ENCODE results near the gene PCBP3. TPM values are rescaled to one million over a fixed set of nuclear protein-coding genes. Genes with fewer than 3 reads are reported as not detected.
"Not testable (repeated sequence)": the region's sequence is repeated elsewhere in the genome, so short reads cannot be mapped to it uniquely, and the experiment has no call there.

Gene PCBP3
- total RNA-seq, 2 experiments from 2014 or later, result 12.2 to 13.2 TPM

- no peaks in the 10 kb centered on the region for H3K9me3 Mint-ChIP-seq (ENCODE audit: low read depth)
- H3K27me3 Mint-ChIP-seq, result peaks cover 2% of the 10 kb centered on the region
- peaks cover 46% of the 10 kb centered on the region for H3K4me1 Mint-ChIP-seq
- H3K36me3 Mint-ChIP-seq (ENCODE audit: low read depth), result no peaks in the 10 kb centered on the region
- ATAC-seq (no peak), DNase-seq (no peak)
- POLR2A ChIA-PET, result interaction anchor here (0.8 kb wide), 1 partner anchor 491 kb away, joined by 3 read pairs; no protein-coding TSS in a partner anchor
- intact Hi-C loops (cut with DNase I, micrococcal nuclease), result no loop called here
- no peak overlapping the region for H3K27ac Mint-ChIP-seq
- CTCF ChIA-PET, result no interaction called here
- no peak overlapping the region for H3K4me3 Mint-ChIP-seq
Observed at GRCh38 chr21:45892916-45893739, 249.6 kb downstream of the PCBP3 start.

- DNase-seq, result no peak
- ChIA-PET CTCF (no interaction called here), POLR2A (no interaction called here)
- Mint-ChIP-seq H3K4me1 (peaks cover 39% of the 10 kb centered on the region), H3K27ac (no peak overlapping the region), H3K9me3 (ENCODE audit: low read depth) (no peaks in the 10 kb centered on the region), H3K36me3 (ENCODE audit: low read depth) (no peaks in the 10 kb centered on the region), H3K27me3 (peaks cover 1% of the 10 kb centered on the region), H3K4me3 (no peak overlapping the region)
- no peak for ATAC-seq
- intact Hi-C loops (cut with DNase I, micrococcal nuclease), result no loop called here
Observed at GRCh38 chr21:45893740-45894449, 250.4 kb downstream of the PCBP3 start.

GRCh38 chr21:45894450-45894825, 250.9 kb downstream of the PCBP3 start:
- no peak for DNase-seq
- Mint-ChIP-seq H3K4me3 (no peak overlapping the region), H3K36me3 (ENCODE audit: low read depth) (no peaks in the 10 kb centered on the region), H3K4me1 (peaks cover 37% of the 10 kb centered on the region), H3K9me3 (ENCODE audit: low read depth) (no peaks in the 10 kb centered on the region), H3K27me3 (no peaks in the 10 kb centered on the region), H3K27ac (no peak overlapping the region)
- CTCF ChIA-PET, result no interaction called here
- ATAC-seq, result no peak
- POLR2A ChIA-PET, result no interaction called here
- intact Hi-C loops (cut with DNase I, micrococcal nuclease), result no loop called here

GRCh38 chr21:45894906-45895777, 251.6 kb downstream of the PCBP3 start:
- DNase-seq (no peak), ATAC-seq (no peak)
- intact Hi-C loops (cut with DNase I, micrococcal nuclease), result no loop called here
- H3K27ac Mint-ChIP-seq, result no peak overlapping the region
- POLR2A ChIA-PET, result no interaction called here
- CTCF ChIA-PET, result no interaction called here
- H3K9me3 Mint-ChIP-seq (ENCODE audit: low read depth), result no peaks in the 10 kb centered on the region
- no peak overlapping the region for H3K4me3 Mint-ChIP-seq
- no peaks in the 10 kb centered on the region for H3K36me3 Mint-ChIP-seq (ENCODE audit: low read depth)
- no peaks in the 10 kb centered on the region for H3K27me3 Mint-ChIP-seq
- H3K4me1 Mint-ChIP-seq, result peaks cover 32% of the 10 kb centered on the region

DNA sequence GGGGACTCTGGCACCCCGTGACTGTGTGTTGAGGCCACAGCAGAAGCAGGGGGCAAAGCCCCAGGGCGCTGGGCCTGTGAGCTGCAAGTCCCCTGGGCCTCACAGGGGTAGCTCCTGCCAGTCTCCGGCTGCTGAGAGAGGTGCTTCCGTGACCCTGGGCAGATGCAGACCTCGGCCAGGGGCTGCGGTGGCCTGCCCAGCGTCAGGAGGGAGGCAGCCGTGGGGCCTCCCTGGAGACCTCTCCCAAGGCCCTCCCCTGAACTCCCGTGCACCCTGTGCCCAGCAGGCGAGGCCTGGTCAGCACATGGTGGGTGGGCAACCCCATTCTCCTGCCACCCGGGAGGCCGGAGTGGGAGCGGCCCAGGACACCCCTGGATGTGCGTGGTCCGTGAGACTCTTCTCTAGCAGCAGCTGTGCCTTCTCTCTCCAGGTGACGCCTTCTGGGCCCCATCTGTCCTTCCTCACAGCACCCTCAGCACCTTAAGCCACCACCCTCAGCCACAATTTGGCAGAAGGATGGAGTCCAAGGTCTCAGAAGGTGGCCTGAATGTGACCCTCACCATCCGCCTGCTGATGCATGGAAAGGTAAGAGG, 252.3 kb downstream of the PCBP3 start:
- Mint-ChIP-seq H3K36me3 (ENCODE audit: low read depth) (no peaks in the 10 kb centered on the region), H3K27me3 (no peaks in the 10 kb centered on the region), H3K4me3 (no peak overlapping the region), H3K27ac (no peak overlapping the region), H3K4me1 (peaks cover 28% of the 10 kb centered on the region), H3K9me3 (ENCODE audit: low read depth) (no peaks in the 10 kb centered on the region)
- intact Hi-C loops (cut with DNase I, micrococcal nuclease), result no loop called here
- ATAC-seq, result no peak
- DNase-seq, result no peak
- POLR2A ChIA-PET, result no interaction called here
- CTCF ChIA-PET, result no interaction called here

DNA sequence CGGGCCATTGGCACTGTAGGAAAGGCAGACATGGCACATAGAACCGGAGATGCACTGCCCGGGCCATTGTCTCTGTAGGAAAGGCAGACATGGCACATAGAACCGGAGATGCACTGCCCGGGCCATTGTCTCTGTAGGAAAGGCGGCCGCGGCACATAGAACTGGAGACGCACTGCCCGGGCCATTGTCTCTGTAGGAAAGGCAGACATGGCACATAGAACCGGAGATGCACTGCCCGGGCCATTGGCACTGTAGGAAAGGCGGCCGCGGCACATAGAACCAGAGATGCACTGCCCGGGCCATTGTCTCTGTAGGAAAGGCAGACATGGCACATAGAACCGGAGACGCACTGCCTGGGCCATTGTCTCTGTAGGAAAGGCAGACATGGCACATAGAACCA, 252.9 kb downstream of the PCBP3 start:
- intact Hi-C loops (cut with DNase I, micrococcal nuclease); CTCF ChIA-PET; H3K36me3 Mint-ChIP-seq (ENCODE audit: low read depth); ATAC-seq; H3K27ac Mint-ChIP-seq; H3K4me3 Mint-ChIP-seq; H3K27me3 Mint-ChIP-seq; POLR2A ChIA-PET; H3K9me3 Mint-ChIP-seq (ENCODE audit: low read depth); DNase-seq: not testable (repeated sequence)
- peaks cover 22% of the 10 kb centered on the region for H3K4me1 Mint-ChIP-seq

DNA sequence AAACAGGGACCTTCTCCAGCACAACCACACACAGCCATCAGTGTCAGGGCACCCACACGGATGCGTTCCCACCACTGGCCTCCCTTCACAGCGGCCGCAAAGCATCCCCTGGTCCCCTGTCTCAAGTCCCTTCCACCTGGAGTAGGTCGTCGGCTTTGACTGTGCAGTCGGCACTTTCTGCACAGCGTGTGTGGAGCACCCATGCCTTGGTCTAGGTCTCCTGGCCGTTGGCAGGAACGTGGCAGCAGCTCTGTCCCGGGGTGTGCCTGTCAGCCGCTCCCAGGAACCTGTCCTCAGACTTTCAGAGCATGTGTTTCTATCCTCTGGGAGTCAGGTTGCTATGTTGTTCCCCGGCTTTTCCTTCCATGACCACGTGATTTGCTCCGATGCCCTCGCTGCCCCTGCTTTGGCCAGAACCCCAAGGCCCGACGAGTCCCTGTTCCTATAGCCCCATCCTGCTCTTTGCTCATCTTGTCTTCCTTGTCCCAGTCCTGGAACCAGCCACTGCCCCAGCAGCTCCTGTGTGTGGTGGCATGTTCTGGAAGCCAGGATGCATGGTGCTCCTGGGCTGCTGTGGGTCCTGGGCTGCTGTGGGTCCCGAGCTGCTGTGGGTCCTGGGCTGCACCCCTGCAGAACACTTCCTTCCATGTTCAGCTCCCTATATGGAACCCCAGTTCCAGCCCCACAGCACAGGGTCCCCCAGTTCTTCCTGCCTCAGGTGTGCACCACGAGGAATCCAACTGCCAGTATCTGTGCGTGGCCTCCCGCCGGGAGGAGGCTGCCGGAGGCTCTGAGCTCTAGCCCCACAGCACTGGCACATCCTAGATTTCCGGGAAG, 253.9 kb downstream of the PCBP3 start:
- H3K9me3 Mint-ChIP-seq (ENCODE audit: low read depth), result no peaks in the 10 kb centered on the region
- H3K27ac Mint-ChIP-seq, result no peak overlapping the region
- intact Hi-C loops (cut with DNase I, micrococcal nuclease), result no loop called here
- ATAC-seq (no peak), DNase-seq (no peak)
- no peaks in the 10 kb centered on the region for H3K27me3 Mint-ChIP-seq
- CTCF ChIA-PET, result no interaction called here
- H3K4me3 Mint-ChIP-seq, result no peak overlapping the region
- peaks cover 13% of the 10 kb centered on the region for H3K4me1 Mint-ChIP-seq
- no peaks in the 10 kb centered on the region for H3K36me3 Mint-ChIP-seq (ENCODE audit: low read depth)
- POLR2A ChIA-PET, result no interaction called here

DNA sequence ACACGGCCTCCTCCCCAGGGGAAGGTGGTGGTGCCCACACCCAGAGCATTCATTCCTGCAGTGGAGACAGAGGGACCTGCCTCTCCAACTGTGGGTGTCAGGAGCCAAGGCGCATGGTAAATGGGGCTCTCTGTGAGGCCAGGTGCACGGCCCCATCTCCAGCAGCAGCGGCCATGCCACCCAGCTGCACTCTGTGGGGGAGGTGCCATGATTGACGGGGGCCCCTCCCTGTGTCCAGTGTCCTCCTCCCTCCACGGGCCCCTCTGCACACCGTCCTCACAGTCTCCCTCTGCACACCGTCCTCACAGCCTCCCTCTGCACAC, 254.5 kb downstream of the PCBP3 start:
- Mint-ChIP-seq H3K4me3 (no peak overlapping the region), H3K27me3 (no peaks in the 10 kb centered on the region), H3K9me3 (ENCODE audit: low read depth) (no peaks in the 10 kb centered on the region), H3K4me1 (peaks cover 7% of the 10 kb centered on the region), H3K27ac (no peak overlapping the region), H3K36me3 (ENCODE audit: low read depth) (no peaks in the 10 kb centered on the region)
- ATAC-seq, result no peak
- DNase-seq, result no peak
- intact Hi-C loops (cut with DNase I, micrococcal nuclease), result no loop called here
- ChIA-PET CTCF (no interaction called here), POLR2A (no interaction called here)

- H3K9me3 Mint-ChIP-seq (ENCODE audit: low read depth), result no peaks in the 10 kb centered on the region
- no peak overlapping the region for H3K4me3 Mint-ChIP-seq
- ChIA-PET CTCF (no interaction called here), POLR2A (no interaction called here)
- intact Hi-C loops (cut with DNase I, micrococcal nuclease), result no loop called here
- no peak for DNase-seq
- no peaks in the 10 kb centered on the region for H3K36me3 Mint-ChIP-seq (ENCODE audit: low read depth)
- ATAC-seq, result no peak
- peaks cover 4% of the 10 kb centered on the region for H3K4me1 Mint-ChIP-seq
- no peaks in the 10 kb centered on the region for H3K27me3 Mint-ChIP-seq
- no peak overlapping the region for H3K27ac Mint-ChIP-seq
Observed at GRCh38 chr21:45898781-45899180, 255.3 kb downstream of the PCBP3 start.

DNA sequence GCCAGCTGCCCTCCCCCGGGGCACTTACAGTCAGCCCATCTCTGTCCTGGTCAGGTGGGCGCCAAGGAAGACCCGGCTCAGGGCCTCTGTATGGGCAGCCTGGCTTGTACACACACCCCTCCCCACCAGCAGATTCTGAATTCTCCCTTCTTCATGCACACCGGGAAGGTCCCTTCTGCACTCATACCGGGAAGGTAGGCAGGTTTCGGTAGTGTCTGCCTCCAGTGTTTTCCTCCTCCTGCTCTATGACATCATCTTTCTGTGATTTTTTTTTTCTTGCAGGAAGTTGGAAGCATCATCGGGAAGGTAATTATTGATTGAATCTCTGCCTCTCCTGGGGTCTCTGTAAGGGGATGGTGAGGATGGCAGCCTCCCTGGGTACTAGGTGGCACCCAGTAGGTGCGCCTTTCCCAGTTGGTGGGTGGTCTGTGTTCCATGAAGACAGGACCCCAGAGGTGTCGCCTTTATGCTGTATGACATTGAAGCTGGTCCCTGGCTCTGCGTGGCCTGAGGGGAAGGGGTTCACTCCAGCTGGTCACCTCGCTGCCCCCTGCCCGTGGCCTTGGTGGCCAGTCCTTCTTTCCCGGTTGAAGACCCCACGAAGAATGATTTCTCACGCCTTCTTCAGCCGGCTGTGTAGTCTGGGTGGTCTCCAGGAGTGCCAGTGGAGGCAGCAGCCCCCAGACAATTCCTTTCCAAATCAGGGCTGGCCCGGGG, 255.9 kb downstream of the PCBP3 start:
- Mint-ChIP-seq H3K36me3 (ENCODE audit: low read depth) (no peaks in the 10 kb centered on the region), H3K27me3 (no peaks in the 10 kb centered on the region), H3K4me3 (no peak overlapping the region), H3K27ac (no peak overlapping the region), H3K4me1 (peaks cover 4% of the 10 kb centered on the region), H3K9me3 (ENCODE audit: low read depth) (no peaks in the 10 kb centered on the region)
- DNase-seq (no peak), ATAC-seq (peak; percentile 57)
- CTCF ChIA-PET, result interaction anchor here (1.0 kb wide), 1 partner anchor 23 kb away, joined by 3 read pairs; no protein-coding TSS in a partner anchor
- POLR2A ChIA-PET, result no interaction called here
- intact Hi-C loops (cut with DNase I, micrococcal nuclease), result no loop called here
